GM13976 (cell line): ENCODE measurements around the gene C4orf36.
A peak's percentile ranks its signal among the peaks of the same experiment; 100 is the strongest.

ENCODE experiments used
- DNase-seq: peaks from one replicate; pipeline ENCODE4 v3.0.0; 2012; ENCODE audit warnings: low spot score
- in situ Hi-C: fragments of 300-500 bp; cut with MboI; formaldehyde crosslinking; loops from one replicate; pipeline ENCODE4 v1.12.0; 2022; ENCODE audit warnings: low sequenced_read_pairs, mixed read lengths, inconsistent platforms; ENCODE audit not compliant: unreplicated experiment
- TF ChIP-seq, protein P1 (sequence below): IDR thresholded peaks from 2 replicates; pipeline ENCODE4 v1.5.1; 2012; ENCODE audit warnings: borderline replicate concordance, mild to moderate bottlenecking; ENCODE audit not compliant: insufficient read depth; ENCODE audit errors: extremely low read depth, missing control alignments, control extremely low read depth

Gene C4orf36, protein sequence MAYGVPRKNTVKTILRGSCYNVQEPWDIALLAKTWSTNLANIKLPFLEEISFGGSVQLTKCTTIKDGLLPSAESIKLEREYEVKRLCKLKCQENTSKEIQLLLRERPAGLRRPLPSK

DNA sequence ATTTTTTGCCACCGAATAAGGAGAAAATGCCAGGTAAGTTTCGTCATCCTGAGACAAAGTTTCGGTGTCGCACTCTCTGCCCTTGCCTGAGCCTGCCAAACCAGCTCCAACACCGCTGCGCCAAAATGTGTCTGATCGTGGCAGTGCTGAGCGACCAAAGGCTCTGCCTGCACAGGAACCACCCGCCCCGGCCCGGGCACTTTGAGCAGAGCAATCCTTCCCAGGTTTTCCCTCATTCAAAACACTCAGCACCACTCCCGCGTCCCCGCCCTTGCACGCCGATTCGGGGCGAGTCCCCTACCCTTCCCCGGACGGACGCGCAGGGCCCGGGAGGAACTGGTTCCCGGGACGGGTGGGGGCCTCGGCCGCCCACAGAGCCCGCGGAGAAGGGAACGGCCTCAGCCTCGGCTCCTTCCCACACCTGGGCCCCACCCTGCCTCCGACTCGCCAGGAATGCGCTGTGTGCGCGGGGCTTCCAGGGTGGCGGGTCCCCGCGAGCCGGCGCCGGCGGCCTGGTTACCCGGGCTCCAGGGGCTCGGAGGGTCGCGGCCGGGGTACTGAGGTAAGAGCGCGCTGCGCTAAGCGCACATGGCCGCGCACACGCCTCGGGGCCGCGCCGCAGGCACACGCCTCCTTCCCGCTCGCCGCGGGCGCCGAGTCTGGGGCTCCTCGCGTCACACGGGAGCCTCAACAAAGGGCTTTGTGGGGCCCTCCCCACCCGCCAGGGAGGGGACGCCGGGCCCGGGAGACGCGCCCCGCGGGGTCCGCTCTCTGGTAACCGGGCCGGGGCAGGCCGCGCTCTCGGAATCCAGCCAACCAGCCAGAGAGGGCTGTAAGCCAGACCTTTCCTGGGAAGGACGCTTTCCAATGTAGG is at the start of gene C4orf36:
TSS of gene C4orf36 (minus strand) at position 661 of the 874 bp plus-strand sequence. CDS start 902 bp downstream, outside the sequence.
- in situ Hi-C loops, result no loop called here
- peak; percentile 69 for DNase-seq
- TF ChIP-seq, protein P1, sequence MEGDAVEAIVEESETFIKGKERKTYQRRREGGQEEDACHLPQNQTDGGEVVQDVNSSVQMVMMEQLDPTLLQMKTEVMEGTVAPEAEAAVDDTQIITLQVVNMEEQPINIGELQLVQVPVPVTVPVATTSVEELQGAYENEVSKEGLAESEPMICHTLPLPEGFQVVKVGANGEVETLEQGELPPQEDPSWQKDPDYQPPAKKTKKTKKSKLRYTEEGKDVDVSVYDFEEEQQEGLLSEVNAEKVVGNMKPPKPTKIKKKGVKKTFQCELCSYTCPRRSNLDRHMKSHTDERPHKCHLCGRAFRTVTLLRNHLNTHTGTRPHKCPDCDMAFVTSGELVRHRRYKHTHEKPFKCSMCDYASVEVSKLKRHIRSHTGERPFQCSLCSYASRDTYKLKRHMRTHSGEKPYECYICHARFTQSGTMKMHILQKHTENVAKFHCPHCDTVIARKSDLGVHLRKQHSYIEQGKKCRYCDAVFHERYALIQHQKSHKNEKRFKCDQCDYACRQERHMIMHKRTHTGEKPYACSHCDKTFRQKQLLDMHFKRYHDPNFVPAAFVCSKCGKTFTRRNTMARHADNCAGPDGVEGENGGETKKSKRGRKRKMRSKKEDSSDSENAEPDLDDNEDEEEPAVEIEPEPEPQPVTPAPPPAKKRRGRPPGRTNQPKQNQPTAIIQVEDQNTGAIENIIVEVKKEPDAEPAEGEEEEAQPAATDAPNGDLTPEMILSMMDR, result no peak

DNA sequence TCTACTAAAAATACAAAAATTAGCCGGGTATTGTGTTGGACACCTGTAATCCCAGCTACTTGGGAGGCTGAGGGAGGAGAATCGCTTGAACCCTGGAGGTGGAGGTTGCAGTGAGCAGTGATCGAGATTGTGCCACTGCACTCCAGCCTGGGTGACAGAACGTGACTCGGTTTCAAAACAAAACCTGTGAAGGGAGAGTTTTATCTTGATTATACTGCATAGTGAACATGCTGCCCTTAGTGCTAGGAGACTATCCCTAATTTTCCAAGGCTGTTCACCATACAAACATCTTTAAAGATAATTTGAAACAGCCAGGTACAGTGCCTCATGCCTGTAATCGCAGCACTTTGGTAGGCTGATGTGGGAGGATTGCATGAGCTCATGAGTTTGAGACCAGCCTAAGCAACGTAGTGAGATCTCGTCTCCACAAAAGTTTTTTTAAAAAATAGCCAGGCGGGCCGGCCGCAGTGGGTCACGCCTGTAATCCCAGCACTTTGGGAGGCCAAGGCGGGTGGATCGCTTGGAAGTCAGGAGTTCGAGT is 48.8 kb upstream of the C4orf36 start:
- in situ Hi-C loops, result loop anchor here (5.0 to 25.0 kb wide), 2 partner anchors 66 to 496 kb away; no protein-coding TSS in a partner anchor
- TF ChIP-seq, protein P1, result no peak
- no peak for DNase-seq

DNA sequence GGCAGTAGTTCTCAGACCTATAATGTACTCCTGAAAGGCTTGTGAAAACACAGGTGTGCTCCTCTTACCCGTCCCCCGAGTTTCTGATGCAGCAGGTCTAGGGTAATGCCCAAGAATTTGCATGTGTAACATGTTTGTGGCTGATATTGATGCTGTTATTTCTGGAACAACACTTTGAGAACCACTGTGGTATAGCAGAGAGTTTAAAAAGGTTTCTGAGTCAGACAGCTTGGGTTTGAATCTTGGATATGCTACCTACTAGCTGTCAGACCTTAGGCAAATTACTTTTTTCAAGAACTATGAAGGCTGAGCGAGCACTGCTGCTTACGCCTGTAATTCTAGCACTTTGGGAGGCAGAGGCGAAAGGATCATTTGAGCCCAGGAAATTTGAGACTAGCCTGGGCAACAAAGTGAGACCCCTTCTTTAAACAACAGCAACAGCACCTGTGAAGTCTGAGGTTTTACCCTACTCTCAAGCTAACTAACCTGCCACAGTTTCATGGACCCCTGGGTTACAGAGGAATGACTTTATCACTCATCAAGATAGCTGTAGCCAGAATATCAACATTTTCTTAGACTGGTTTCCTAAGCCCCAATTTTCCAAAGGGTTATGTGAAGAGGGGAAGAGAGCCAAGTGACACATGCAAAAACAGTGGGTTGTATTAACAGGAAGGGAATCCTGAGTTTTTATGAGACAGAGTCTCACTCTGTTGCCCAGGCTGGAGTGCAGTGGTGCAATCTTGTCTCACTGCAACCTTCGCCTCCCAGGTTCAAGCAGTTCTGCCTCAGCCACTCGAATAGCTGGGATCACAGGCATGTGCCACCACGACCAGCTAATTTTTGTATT is 47.7 kb upstream of the C4orf36 start:
- DNase-seq, result peak; percentile 68
- in situ Hi-C loops, result loop anchor here (5.0 to 25.0 kb wide), 3 partner anchors 67 to 497 kb away; no protein-coding TSS in a partner anchor
- TF ChIP-seq, protein P1, result no peak

DNA sequence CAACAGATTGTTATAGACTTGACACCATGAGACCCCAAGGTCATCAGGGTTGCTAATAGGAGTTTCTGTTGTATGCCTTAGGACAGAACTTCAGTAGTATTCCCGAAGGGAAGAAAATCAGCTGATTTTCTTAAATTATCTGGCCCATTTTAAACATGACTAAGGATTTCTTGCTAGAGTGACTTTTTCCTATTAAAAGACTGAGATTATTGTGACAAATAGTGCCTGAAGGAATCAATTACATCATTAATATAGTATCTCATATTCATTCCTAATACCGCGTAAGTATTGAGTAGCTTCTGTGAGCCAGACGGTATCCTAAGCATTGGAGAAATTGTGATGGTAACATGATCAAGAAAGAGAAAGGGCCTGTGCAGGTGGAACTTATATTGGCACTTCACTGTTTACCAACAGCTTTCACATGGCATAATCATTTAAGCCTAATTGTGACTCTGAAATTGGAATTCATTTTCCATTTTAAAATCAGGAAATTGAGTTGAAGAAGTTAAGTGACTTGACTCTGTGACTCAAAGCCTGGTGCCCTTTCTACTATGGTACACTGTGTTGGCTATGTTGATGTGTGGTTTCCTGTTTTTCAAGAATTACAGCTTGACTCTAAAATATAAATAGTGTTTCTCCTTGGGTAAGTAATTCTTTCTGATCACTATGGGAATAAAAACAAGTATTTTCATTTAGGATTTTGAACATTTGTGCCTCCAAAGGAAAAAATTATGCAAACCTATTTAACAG is 46.7 kb upstream of the C4orf36 start:
- in situ Hi-C loops, result loop anchor here (5.0 to 25.0 kb wide), 2 partner anchors 153 to 498 kb away; no protein-coding TSS in a partner anchor
- no peak for DNase-seq
- TF ChIP-seq, protein P1, result no peak

DNA sequence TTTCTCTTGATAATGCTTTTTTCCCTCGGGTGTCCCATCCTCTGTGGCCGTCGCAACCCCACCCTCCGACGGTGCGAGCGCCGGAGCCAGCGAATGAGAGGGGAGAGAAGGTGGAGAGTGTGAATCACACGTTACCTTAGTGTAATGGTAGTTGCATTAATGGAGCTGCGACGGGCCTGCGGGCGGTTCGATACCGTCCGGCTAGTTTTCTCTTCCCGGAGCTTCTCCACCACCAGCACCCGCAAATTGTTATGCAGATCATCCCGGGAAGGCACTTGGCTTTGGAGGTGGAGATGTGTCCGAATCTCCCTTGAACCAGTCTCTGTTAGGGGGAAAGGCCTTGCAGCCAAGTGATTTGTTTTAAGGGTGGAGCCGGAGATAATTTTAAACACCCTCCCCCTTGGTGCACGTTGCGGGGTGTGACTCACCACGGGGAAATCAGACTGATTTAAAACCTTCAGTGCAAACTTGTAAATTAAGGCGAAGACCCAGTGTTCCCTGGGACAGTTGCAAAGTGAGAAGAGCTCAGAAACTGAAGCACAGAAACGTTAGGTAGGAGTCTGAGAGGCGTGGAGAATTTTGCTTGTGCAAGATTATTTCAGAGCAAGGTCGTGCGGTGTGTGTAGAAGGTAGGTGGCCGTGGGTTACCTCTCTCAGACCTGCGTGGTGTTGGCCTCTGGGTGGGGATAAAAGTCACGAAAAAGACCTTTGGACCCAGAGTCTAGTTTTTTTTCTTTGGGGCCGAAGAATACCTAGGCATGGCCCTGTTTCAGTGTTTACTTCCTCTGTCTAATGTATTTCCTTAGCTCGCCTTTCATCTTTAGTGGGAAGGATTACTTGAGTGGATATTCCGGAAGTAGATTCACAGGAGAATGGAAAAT is 43.9 kb upstream of the C4orf36 start:
- DNase-seq, result peak; percentile 71
- in situ Hi-C loops, result loop anchor here (5.0 to 25.0 kb wide), 2 partner anchors 156 to 501 kb away; no protein-coding TSS in a partner anchor
- TF ChIP-seq, protein P1, result no peak
